Fibroblast of the conjunctiva (primary cell): ENCODE measurements around the gene DTX3.
"Not testable (repeated sequence)": the region's sequence is repeated elsewhere in the genome, so short reads cannot be mapped to it uniquely, and the experiment has no call there.

Source experiments
- DNase-seq: peaks from one replicate; pipeline ENCODE4 v3.0.0-alpha.2; 2010; ENCODE audit warnings: low read depth

Gene DTX3

GRCh38 chr12:57583008-57583831 lies 21.4 kb upstream of the DTX3 start:
- DNase-seq = peak; percentile 82

- no peak for DNase-seq
These were observed 20.6 kb upstream of the DTX3 start for GRCh38 chr12:57584050-57584449.

- DNase-seq = no peak
These were observed 19.9 kb upstream of the DTX3 start for GRCh38 chr12:57584690-57585089.

GRCh38 chr12:57585156-57585555 lies 19.5 kb upstream of the DTX3 start:
- no peak for DNase-seq

GRCh38 chr12:57586128-57586527 lies 18.5 kb upstream of the DTX3 start:
- DNase-seq = no peak

- no peak for DNase-seq
These were observed 17.7 kb upstream of the DTX3 start for GRCh38 chr12:57586832-57587429.

GRCh38 chr12:57588951-57589610 lies 15.5 kb upstream of the DTX3 start:
- not testable (repeated sequence) for DNase-seq

- DNase-seq = no peak
These were observed 14.2 kb upstream of the DTX3 start for GRCh38 chr12:57590479-57590863.

- no peak for DNase-seq
These were observed 13.5 kb upstream of the DTX3 start, which contains the start of gene PIP4K2C for GRCh38 chr12:57590864-57591781. PIP4K2C (plus strand) TSS chr12:57591192; CDS start chr12:57591290, 98 bp downstream.

GRCh38 chr12:57591782-57592325 lies 12.8 kb upstream of the DTX3 start:
- DNase-seq = no peak

GRCh38 chr12:57592551-57593165 lies 12.0 kb upstream of the DTX3 start:
- no peak for DNase-seq

- DNase-seq = no peak
These were observed 11.4 kb upstream of the DTX3 start for GRCh38 chr12:57593187-57593586.

GRCh38 chr12:57600395-57600794 lies 4.2 kb upstream of the DTX3 start:
- DNase-seq = no peak

- DNase-seq = no peak
These were observed 2.1 kb upstream of the DTX3 start for GRCh38 chr12:57602544-57602943.

- DNase-seq = no peak
These were observed 1.3 kb upstream of the DTX3 start for GRCh38 chr12:57603324-57603723.

- DNase-seq = no peak
These were observed 690 bp upstream of the DTX3 start for GRCh38 chr12:57603815-57604453.

- DNase-seq = no peak
These were observed 577 bp downstream of the DTX3 start for GRCh38 chr12:57604992-57605810.

GRCh38 chr12:57605811-57606311 lies 1.2 kb downstream of the DTX3 start:
- DNase-seq = no peak

- no peak for DNase-seq
These were observed 1.8 kb downstream of the DTX3 start for GRCh38 chr12:57606399-57606798.

- DNase-seq = no peak
These were observed 2.2 kb downstream of the DTX3 start for GRCh38 chr12:57606821-57607220.
